OCI-LY1 (cell line): ENCODE results near the gene ACVR2A.
A peak's percentile ranks its signal among the peaks of the same experiment; 100 is the strongest.

Experiments
- H2AFZ ChIP-seq: fragments of 200-600 bp; sonication (generic), shearing (Covaris generic); 2 replicates; pipeline ENCODE4 v1.6.0; 2014; ENCODE audit warnings: antibody characterized with exemption, mild to moderate bottlenecking, low read length
- H3F3A ChIP-seq: fragments of 200-600 bp; sonication (generic), shearing (Covaris generic); 2 replicates; pipeline ENCODE4 v1.6.0; 2014; ENCODE audit warnings: mild to moderate bottlenecking, antibody characterized with exemption, low read length, moderate library complexity; ENCODE audit not compliant: insufficient read depth
- H3K27ac ChIP-seq: fragments of 200-600 bp; sonication (generic); 2 replicates; pipeline ENCODE4 v1.5.1; 2014; ENCODE audit warnings: low read length, mixed run types, mild to moderate bottlenecking, low read depth; ENCODE audit not compliant: poor library complexity, severe bottlenecking
- H3K27me3 ChIP-seq: fragments of 200-600 bp; sonication (generic); 2 replicates; pipeline ENCODE4 v1.6.0; 2014; ENCODE audit warnings: antibody characterized with exemption, mild to moderate bottlenecking, low read length, moderate library complexity; ENCODE audit not compliant: insufficient read depth
- H3K36me3 ChIP-seq: fragments of 200-600 bp; sonication (generic); 2 replicates; pipeline ENCODE4 v1.6.1; 2014; ENCODE audit warnings: mild to moderate bottlenecking, antibody characterized with exemption, low read length, moderate library complexity, mixed read lengths; ENCODE audit not compliant: insufficient read depth
- H3K4me1 ChIP-seq: fragments of 200-600 bp; sonication (generic); 2 replicates; pipeline ENCODE4 v1.5.1; 2014; ENCODE audit warnings: mild to moderate bottlenecking, low read length, moderate library complexity; ENCODE audit not compliant: insufficient read depth, severe bottlenecking
- H3K4me2 ChIP-seq: fragments of 200-600 bp; sonication (generic), shearing (Covaris generic); 2 replicates; pipeline ENCODE4 v1.6.1; 2014; ENCODE audit warnings: low read length
- H3K4me3 ChIP-seq: fragments of 200-600 bp; sonication (generic); 2 replicates; pipeline ENCODE4 v1.5.1; 2014; ENCODE audit warnings: low read length, low read depth, mild to moderate bottlenecking, mixed read lengths; ENCODE audit not compliant: poor library complexity, severe bottlenecking
- H3K79me2 ChIP-seq: fragments of 200-600 bp; shearing (Covaris generic); 2 replicates; pipeline ENCODE4 v1.6.1; 2016; ENCODE audit warnings: mixed run types, low read length, mixed read lengths; ENCODE audit not compliant: insufficient read depth
- H3K9ac ChIP-seq: fragments of 200-600 bp; sonication (generic), shearing (Covaris generic); 2 replicates; pipeline ENCODE4 v1.6.1; 2014; ENCODE audit warnings: mild to moderate bottlenecking, low read length, mixed read lengths
- H3K9me2 ChIP-seq: fragments of 200-600 bp; sonication (generic), shearing (Covaris generic); 2 replicates; pipeline ENCODE4 v1.6.1; 2014; ENCODE audit warnings: low read depth, mild to moderate bottlenecking, low read length, mixed read lengths
- H3K9me3 ChIP-seq: fragments of 200-600 bp; shearing (Covaris generic); 2 replicates; pipeline ENCODE4 v1.6.1; 2014; ENCODE audit warnings: low read length, mixed read lengths
- H4K20me1 ChIP-seq: fragments of 200-600 bp; sonication (generic), shearing (Covaris generic); 2 replicates; pipeline ENCODE4 v1.6.0; 2016; ENCODE audit warnings: mild to moderate bottlenecking, low read length; ENCODE audit not compliant: insufficient read depth
- EZH2 ChIP-seq: fragments of 200-600 bp; sonication (generic), shearing (Covaris generic); IDR thresholded peaks from 2 replicates; pipeline ENCODE4 v1.8.0; 2017; ENCODE audit warnings: borderline replicate concordance, mixed run types, mild to moderate bottlenecking, antibody characterized with exemption, low read length, moderate library complexity, mixed read lengths
- TF ChIP-seq, protein P1 (sequence below): fragments of 200-600 bp; sonication (generic), shearing (Covaris generic); IDR thresholded peaks from 2 replicates; pipeline ENCODE4 v1.5.1; 2017; ENCODE audit warnings: mild to moderate bottlenecking, antibody characterized with exemption, low read length, moderate library complexity, mixed read lengths

ACVR2A gene

DNA sequence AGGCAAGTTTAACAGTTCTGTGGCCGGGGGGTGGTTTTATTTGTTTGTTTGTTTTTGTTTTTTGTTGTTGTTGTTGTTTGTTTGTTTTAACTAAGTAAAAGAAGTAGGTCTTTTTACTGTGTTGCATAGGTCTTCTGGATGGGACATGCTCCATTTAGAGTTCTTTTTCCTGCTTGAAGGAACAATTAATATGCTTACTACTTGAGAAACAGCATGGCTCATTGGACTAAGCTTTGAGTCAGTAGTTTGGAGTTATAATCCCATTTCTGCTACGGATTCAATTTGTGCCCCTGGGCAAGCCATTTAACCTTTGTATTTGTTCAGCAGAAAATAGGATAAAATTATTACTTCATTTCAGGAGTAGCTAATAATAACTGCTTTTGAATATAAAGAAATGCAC, 8.7 kb upstream of the ACVR2A start:
- TF ChIP-seq EZH2: no peak
- TF ChIP-seq, protein P1, sequence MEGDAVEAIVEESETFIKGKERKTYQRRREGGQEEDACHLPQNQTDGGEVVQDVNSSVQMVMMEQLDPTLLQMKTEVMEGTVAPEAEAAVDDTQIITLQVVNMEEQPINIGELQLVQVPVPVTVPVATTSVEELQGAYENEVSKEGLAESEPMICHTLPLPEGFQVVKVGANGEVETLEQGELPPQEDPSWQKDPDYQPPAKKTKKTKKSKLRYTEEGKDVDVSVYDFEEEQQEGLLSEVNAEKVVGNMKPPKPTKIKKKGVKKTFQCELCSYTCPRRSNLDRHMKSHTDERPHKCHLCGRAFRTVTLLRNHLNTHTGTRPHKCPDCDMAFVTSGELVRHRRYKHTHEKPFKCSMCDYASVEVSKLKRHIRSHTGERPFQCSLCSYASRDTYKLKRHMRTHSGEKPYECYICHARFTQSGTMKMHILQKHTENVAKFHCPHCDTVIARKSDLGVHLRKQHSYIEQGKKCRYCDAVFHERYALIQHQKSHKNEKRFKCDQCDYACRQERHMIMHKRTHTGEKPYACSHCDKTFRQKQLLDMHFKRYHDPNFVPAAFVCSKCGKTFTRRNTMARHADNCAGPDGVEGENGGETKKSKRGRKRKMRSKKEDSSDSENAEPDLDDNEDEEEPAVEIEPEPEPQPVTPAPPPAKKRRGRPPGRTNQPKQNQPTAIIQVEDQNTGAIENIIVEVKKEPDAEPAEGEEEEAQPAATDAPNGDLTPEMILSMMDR: no peak
- H3K4me3 ChIP-seq: no peak overlapping the region
- no peaks in the 10 kb centered on the region for H3K9me2 ChIP-seq
- no peak overlapping the region for H3K4me2 ChIP-seq
- no peaks in the 10 kb centered on the region for H3K27me3 ChIP-seq
- no peaks in the 10 kb centered on the region for H3K79me2 ChIP-seq
- no peaks in the 10 kb centered on the region for H3K9me3 ChIP-seq
- no peak overlapping the region for H3K9ac ChIP-seq
- no peak overlapping the region for H3K27ac ChIP-seq
- H3K4me1 ChIP-seq: no peaks in the 10 kb centered on the region
- no peaks in the 10 kb centered on the region for H4K20me1 ChIP-seq
- H3K36me3 ChIP-seq: no peaks in the 10 kb centered on the region
- no peak overlapping the region for H2AFZ ChIP-seq
- H3F3A ChIP-seq: no peaks in the 10 kb centered on the region

DNA sequence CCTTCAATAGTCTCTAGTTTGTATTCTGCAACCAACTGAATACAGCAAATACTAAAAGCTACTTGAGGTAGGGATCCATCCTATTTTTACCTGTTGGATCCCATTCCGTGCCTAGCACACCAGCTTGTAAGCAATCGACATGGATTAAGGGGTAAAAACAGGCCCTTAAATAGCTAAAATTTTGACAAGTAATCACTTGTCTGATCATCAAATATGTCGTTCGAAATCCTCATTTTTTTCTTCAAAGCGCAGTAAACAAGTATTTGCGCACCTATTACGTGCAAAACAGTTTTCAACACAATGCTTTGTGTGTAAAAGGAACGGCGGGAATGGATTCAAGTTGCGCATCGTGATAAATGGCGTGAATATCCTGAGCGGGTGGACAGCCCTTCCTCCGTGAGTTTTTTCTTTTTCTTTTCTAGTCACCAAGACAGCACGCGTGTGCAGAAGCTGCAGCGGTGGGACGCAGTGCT, 1.4 kb upstream of the ACVR2A start:
- Histone ChIP-seq H2AFZ (no peak overlapping the region), H3K9me3 (no peaks in the 10 kb centered on the region), H3K79me2 (no peaks in the 10 kb centered on the region), H3F3A (no peaks in the 10 kb centered on the region), H3K4me1 (peaks cover 15% of the 10 kb centered on the region), H4K20me1 (no peaks in the 10 kb centered on the region), H3K9ac (no peak overlapping the region; the same call in 1 of the 2 replicates), H3K4me3 (peak overlapping the region; percentile 69), H3K9me2 (no peaks in the 10 kb centered on the region), H3K36me3 (no peaks in the 10 kb centered on the region), H3K27me3 (no peaks in the 10 kb centered on the region), H3K27ac (no peak overlapping the region), H3K4me2 (peak overlapping the region; percentile 72)
- TF ChIP-seq EZH2: no peak
- TF ChIP-seq, protein P1: no peak

DNA sequence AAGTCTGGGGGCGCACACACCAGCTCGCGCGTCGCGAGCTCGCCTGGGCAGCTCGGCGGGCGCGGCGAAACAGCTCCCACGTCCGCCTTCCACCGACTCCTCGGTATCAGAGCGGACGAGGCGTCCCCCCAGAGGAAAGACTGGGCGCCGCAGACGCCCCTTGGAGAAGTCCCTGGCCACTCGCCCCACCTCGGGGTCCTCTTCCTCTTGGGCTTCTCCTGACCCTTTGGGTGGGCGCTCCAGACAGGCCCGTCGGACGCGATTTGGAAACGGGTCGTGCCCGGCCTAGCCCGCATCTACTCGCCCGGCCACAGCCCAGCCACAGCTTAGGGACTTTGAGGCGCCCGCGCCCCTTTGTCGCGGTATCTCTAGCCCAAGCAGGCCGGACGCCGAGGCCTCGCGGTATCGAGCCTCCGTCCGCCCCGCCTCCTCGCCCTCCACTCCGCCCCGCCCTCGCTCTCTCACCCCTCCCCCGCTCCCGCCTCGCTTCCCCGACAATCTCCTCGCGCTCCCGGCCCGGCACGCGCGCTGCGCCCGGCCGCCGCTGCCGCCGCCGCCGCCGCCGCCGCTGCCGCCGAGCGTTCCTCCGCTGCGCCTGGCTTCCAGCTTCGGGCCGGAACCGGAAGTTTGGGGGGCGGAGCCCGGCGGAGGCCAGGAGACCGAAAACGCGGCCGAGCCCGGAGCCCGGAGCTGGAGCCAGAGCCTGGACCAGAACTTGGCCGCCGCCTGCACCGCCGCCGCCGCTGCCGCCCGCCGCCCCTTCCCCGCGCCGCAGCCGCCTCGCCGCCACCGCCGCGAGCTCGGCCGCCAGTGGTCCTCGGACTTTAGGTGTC, 749 bp upstream of the ACVR2A start:
- H3K27me3 ChIP-seq: no peaks in the 10 kb centered on the region
- no peaks in the 10 kb centered on the region for H4K20me1 ChIP-seq
- H3K9ac ChIP-seq: peak overlapping the region; percentile 61
- peaks cover 15% of the 10 kb centered on the region for H3K4me1 ChIP-seq
- H3K4me2 ChIP-seq: peak overlapping the region; percentile 85
- no peaks in the 10 kb centered on the region for H3K9me3 ChIP-seq
- no peak overlapping the region for H2AFZ ChIP-seq
- no peaks in the 10 kb centered on the region for H3K9me2 ChIP-seq
- no peaks in the 10 kb centered on the region for H3F3A ChIP-seq
- no peaks in the 10 kb centered on the region for H3K36me3 ChIP-seq
- TF ChIP-seq, protein P1: no peak
- no peak for TF ChIP-seq EZH2
- peak overlapping the region; percentile 69 for H3K4me3 ChIP-seq
- H3K79me2 ChIP-seq: no peaks in the 10 kb centered on the region
- H3K27ac ChIP-seq: no peak overlapping the region
